ENCODE measurements around the gene CHP2. TPM values are rescaled to one million over a fixed set of nuclear protein-coding genes. Genes with fewer than 3 reads are reported as not detected.

The CHP2 gene
- polyA plus RNA-seq, 1 donor (not counting 4 experiments of a cell fraction or from before 2014, with no cell fraction given), result 0.20 TPM

GRCh38 chr16:23803591-23804123 is 48.8 kb downstream of the CHP2 start:
- peak; percentile 52 for FAIRE-seq
- DNase-seq (ENCODE audit: low read depth, low spot score), result no peak

DNA sequence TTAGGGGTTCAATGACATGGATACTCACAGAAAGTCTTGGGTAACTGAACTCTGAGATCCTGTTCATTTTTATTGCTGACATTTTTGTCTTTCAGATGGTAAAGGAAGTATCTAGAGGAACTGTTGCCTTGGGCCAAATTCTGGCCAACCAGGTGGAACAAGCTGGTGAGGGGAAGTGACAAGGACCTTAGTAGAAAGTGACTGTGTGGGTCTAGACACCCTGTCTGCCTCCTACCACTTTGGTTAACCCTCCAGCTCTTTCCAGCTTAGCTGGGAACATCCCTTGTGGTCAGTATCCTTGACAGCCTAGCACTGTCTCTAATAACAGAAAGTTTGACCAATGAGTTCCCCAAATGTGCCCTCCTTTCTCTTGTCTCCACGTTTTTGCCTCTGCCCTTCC is 52.2 kb downstream of the CHP2 start:
- H3K4me2 ChIP-seq (ENCODE audit: control insufficient read depth, extremely low read depth, insufficient read depth, low read depth, low read length), result no peak overlapping the region
- H3K36me3 ChIP-seq (ENCODE audit: control insufficient read depth in 2 of 2, extremely low read depth in 1 of 2, insufficient read depth in 2 of 2, low read length in 2 of 2), result no peaks in the 10 kb centered on the region
- H2AFZ ChIP-seq (ENCODE audit: control insufficient read depth, low read length), result no peak overlapping the region
- H3K27ac ChIP-seq (ENCODE audit: control insufficient read depth, insufficient read depth, low read length), result no peak overlapping the region
- H3K9me3 ChIP-seq (ENCODE audit: control insufficient read depth, low read depth, low read length), result no peaks in the 10 kb centered on the region
- no peak overlapping the region for H3K9ac ChIP-seq (ENCODE audit: control insufficient read depth, extremely low read depth, insufficient read depth, low read length)
- no peaks in the 10 kb centered on the region for H3K9me1 ChIP-seq (ENCODE audit: control insufficient read depth, extremely low read depth, insufficient read depth, low read length)
- H3K4me1 ChIP-seq (ENCODE audit: control insufficient read depth, extremely low read depth, insufficient read depth, low read length), result no peaks in the 10 kb centered on the region
- no peak for FAIRE-seq
- H3K27me3 ChIP-seq (ENCODE audit: control insufficient read depth, extremely low read depth, insufficient read depth, low read length), result no peaks in the 10 kb centered on the region
- H3K4me3 ChIP-seq (ENCODE audit: control insufficient read depth in 2 of 3, extremely low read depth in 1 of 3, insufficient read depth in 2 of 3, low read depth in 1 of 3, low read length in 3 of 3), result no peak overlapping the region
- H4K20me1 ChIP-seq (ENCODE audit: control insufficient read depth, extremely low read depth, insufficient read depth, low read length), result no peaks in the 10 kb centered on the region
- no peak for DNase-seq (ENCODE audit: low read depth, low spot score)
- dilution Hi-C loops (cut with MboI; ENCODE audit: extremely low pct_ligation_motif_present, low sequenced_read_pairs), result no loop called here
- H3K79me2 ChIP-seq (ENCODE audit: control insufficient read depth, insufficient read depth, low read length), result no peaks in the 10 kb centered on the region
- TF ChIP-seq EZH2 (IDR thresholded peaks at IDR 0.05; ENCODE audit: low read length), result no peak
- no peak for TF ChIP-seq CTCF (optimal IDR thresholded peaks at IDR 0.05 in 1 of 3, IDR thresholded peaks at IDR 0.05 in 1 of 3, conservative IDR thresholded peaks at IDR 0.05 in 1 of 3; ENCODE audit: extremely low read depth in 1 of 3, insufficient read depth in 2 of 3, low read length in 3 of 3)

More at GRCh38 chr16:23803591-23804123, 48.8 kb downstream of the CHP2 start:
- peak overlapping the region; percentile 62 for H2AFZ ChIP-seq (ENCODE audit: control insufficient read depth, low read length)
- no peak overlapping the region for H3K4me3 ChIP-seq (ENCODE audit: control insufficient read depth in 2 of 3, extremely low read depth in 1 of 3, insufficient read depth in 2 of 3, low read depth in 1 of 3, low read length in 3 of 3)
- no peaks in the 10 kb centered on the region for H3K9me1 ChIP-seq (ENCODE audit: control insufficient read depth, extremely low read depth, insufficient read depth, low read length)
- H3K27ac ChIP-seq (ENCODE audit: control insufficient read depth, insufficient read depth, low read length), result no peak overlapping the region
- H3K27me3 ChIP-seq (ENCODE audit: control insufficient read depth, extremely low read depth, insufficient read depth, low read length), result no peaks in the 10 kb centered on the region
- H3K9me3 ChIP-seq (ENCODE audit: control insufficient read depth, low read depth, low read length), result no peaks in the 10 kb centered on the region
- H3K4me2 ChIP-seq (ENCODE audit: control insufficient read depth, extremely low read depth, insufficient read depth, low read depth, low read length), result no peak overlapping the region
- no peaks in the 10 kb centered on the region for H3K4me1 ChIP-seq (ENCODE audit: control insufficient read depth, extremely low read depth, insufficient read depth, low read length)
- H4K20me1 ChIP-seq (ENCODE audit: control insufficient read depth, extremely low read depth, insufficient read depth, low read length), result no peaks in the 10 kb centered on the region
- TF ChIP-seq EZH2 (IDR thresholded peaks at IDR 0.05; ENCODE audit: low read length) (no peak), CTCF (optimal IDR thresholded peaks at IDR 0.05 in 1 of 3, IDR thresholded peaks at IDR 0.05 in 1 of 3, conservative IDR thresholded peaks at IDR 0.05 in 1 of 3; ENCODE audit: extremely low read depth in 1 of 3, insufficient read depth in 2 of 3, low read length in 3 of 3) (peak; percentile 77 to 93 (median 81))
- no peaks in the 10 kb centered on the region for H3K79me2 ChIP-seq (ENCODE audit: control insufficient read depth, insufficient read depth, low read length)
- H3K9ac ChIP-seq (ENCODE audit: control insufficient read depth, extremely low read depth, insufficient read depth, low read length), result no peak overlapping the region
- H3K36me3 ChIP-seq (ENCODE audit: control insufficient read depth in 2 of 2, extremely low read depth in 1 of 2, insufficient read depth in 2 of 2, low read length in 2 of 2), result no peaks in the 10 kb centered on the region
- dilution Hi-C loops (cut with MboI; ENCODE audit: extremely low pct_ligation_motif_present, low sequenced_read_pairs), result no loop called here

Other genes with a start within 250 kb of the CHP2 start
- gene GGA2, start 244.5 kb upstream of the CHP2 start, polyA plus RNA-seq, result 30.2 to 54.1 TPM (median 41.2 TPM) in 3 replicates
- gene EARS2, start 197.7 kb upstream of the CHP2 start, polyA plus RNA-seq, result 32.7 to 44.6 TPM (median 39.5 TPM) in 3 replicates
- gene UBFD1, start 197.3 kb upstream of the CHP2 start, polyA plus RNA-seq, result 27.7 to 39.8 TPM (median 36.3 TPM) in 3 replicates
- 104 to 202 TPM (median 112 TPM) in 3 replicates for gene NDUFAB1, start 158.7 kb upstream of the CHP2 start, polyA plus RNA-seq
- gene PALB2, start 113.7 kb upstream of the CHP2 start, polyA plus RNA-seq, result 11.0 to 18.7 TPM (median 13.1 TPM) in 3 replicates
- gene DCTN5, start 113.6 kb upstream of the CHP2 start, polyA plus RNA-seq, result 78.7 to 107 TPM (median 105 TPM) in 3 replicates
- 3.2 to 43.3 TPM (median 21.2 TPM) in 3 replicates for gene PLK1, start 76.1 kb upstream of the CHP2 start, polyA plus RNA-seq
- gene ERN2, start 41.8 kb upstream of the CHP2 start, polyA plus RNA-seq, result not detected in 3 replicates
- 0.05 to 0.18 TPM (median 0.10 TPM) in 3 replicates for gene PRKCB, start 81.0 kb downstream of the CHP2 start, polyA plus RNA-seq